HCT116 (cell line): ENCODE measurements around the gene NOS1. TPM values are rescaled to one million over a fixed set of nuclear protein-coding genes. Genes with fewer than 3 reads are reported as not detected.

Source experiments
- ATAC-seq: fragments of 200-7000 bp; cut with Tn5 transposase; 2 replicates; pipeline ENCODE4 v1.9.1; 2020; ENCODE audit warnings: mild to moderate bottlenecking, moderate library complexity
- BruUV-seq: library from RNA; stranded (reverse); fragments of 400-500 nt; replicated peaks from 2 replicates; lab custom pipeline; 2021; lab: Mats Ljungman, UMichigan
- CTCF ChIA-PET: fragments of 300-600 bp; sonication (Branson Sonifier 250); formaldehyde crosslinking; loops from one replicate; lab custom pipeline; 2021; ENCODE audit warnings: antibody characterized with exemption; lab: Charles Lee
- POLR2A ChIA-PET: fragments of 300-600, 350-600 bp; sonication (Branson Sonifier 250); formaldehyde crosslinking; loops from one replicate; lab custom pipeline; 2021; ENCODE audit warnings: antibody characterized with exemption; lab: Charles Lee
- RAD21 ChIA-PET, 2 experiments: fragments of 300-600 bp; sonication (Branson Sonifier 250); formaldehyde crosslinking; loops; one replicate each; lab custom pipeline; 2023; ENCODE audit warnings: low total read pairs in 2 of 2; ENCODE audit not compliant: uncharacterized antibody in 2 of 2, unreplicated experiment in 2 of 2, low non-redundant PET in 1 of 2; lab: Charles Lee
- DNase-seq: peaks from one replicate; pipeline ENCODE4 v3.0.0-alpha.2; 2010; ENCODE audit warnings: low read depth, low spot score
- H2AFZ ChIP-seq: fragments of 200-600 bp; shearing (Covaris generic), sonication (generic); 2 replicates; pipeline ENCODE4 v1.6.1; 2017; ENCODE audit warnings: low read depth, mixed run types, mixed read lengths, antibody characterized with exemption, low read length; ENCODE audit not compliant: poor library complexity, severe bottlenecking
- H3K27ac ChIP-seq: 2 replicates; pipeline ENCODE4 v1.5.1; 2012; ENCODE audit warnings: low read depth, low read length
- H3K27me3 ChIP-seq: fragments of 200-600 bp; sonication (generic); 2 replicates; pipeline ENCODE4 v1.6.1; 2016; ENCODE audit warnings: mixed run types, low read length, mixed read lengths; ENCODE audit not compliant: insufficient read depth
- H3K36me3 ChIP-seq, 2 experiments: fragments of 200-500 bp in 1 of 2; fragments of 200-600 bp in 1 of 2; sonication (Bioruptor generic) in 1 of 2; sonication (generic) in 1 of 2; 2 replicates each; pipeline versions ENCODE4 v1.5.1 to v1.6.1; 2014 to 2016; ENCODE audit warnings: low read length in 2 of 2, inconsistent platforms in 1 of 2, mixed read lengths in 1 of 2, mixed run types in 1 of 2; ENCODE audit not compliant: insufficient read depth in 2 of 2, control insufficient read depth in 1 of 2
- H3K4me1 ChIP-seq, 2 experiments: fragments of 200-600 bp in 1 of 2; sonication (generic) in 1 of 2; 2 replicates each; pipeline versions ENCODE4 v1.5.1 to v1.6.1; 2012 to 2017; ENCODE audit warnings: low read length in 2 of 2, inconsistent platforms in 1 of 2, mild to moderate bottlenecking in 1 of 2, mixed read lengths in 1 of 2, mixed run types in 1 of 2, moderate library complexity in 1 of 2; ENCODE audit not compliant: insufficient read depth in 2 of 2, control insufficient read depth in 1 of 2
- H3K4me2 ChIP-seq: fragments of 200-600 bp; sonication (generic); 2 replicates; pipeline ENCODE4 v1.6.1; 2017; ENCODE audit warnings: mixed run types, low read length, mixed read lengths
- H3K4me3 ChIP-seq, 2 experiments: fragments of 200-600 bp in 1 of 2; sonication (generic) in 1 of 2; replicated peaks in 1 of 2; 2 replicates each; pipeline ENCODE4 v1.5.1; 2011 to 2016; ENCODE audit warnings: low read length in 2 of 2, control low read depth in 1 of 2, low read depth in 1 of 2, mild to moderate bottlenecking in 1 of 2, mixed read lengths in 1 of 2, mixed run types in 1 of 2
- H3K79me2 ChIP-seq: fragments of 200-600 bp; sonication (generic); 2 replicates; pipeline ENCODE4 v1.6.1; 2017; ENCODE audit warnings: mild to moderate bottlenecking, mixed run types, low read length, moderate library complexity, mixed read lengths; ENCODE audit not compliant: insufficient read depth
- H3K9ac ChIP-seq: fragments of 200-600 bp; sonication (generic); 2 replicates; pipeline ENCODE4 v1.6.1; 2016; ENCODE audit warnings: low read length, mixed read lengths
- H3K9me2 ChIP-seq: fragments of 200-600 bp; sonication (generic), shearing (Covaris generic); 2 replicates; pipeline ENCODE4 v1.6.1; 2017; ENCODE audit warnings: mixed run types, mild to moderate bottlenecking, moderate library complexity; ENCODE audit not compliant: insufficient read depth
- H3K9me3 ChIP-seq, 2 experiments: fragments of 200-500 bp in 1 of 2; fragments of 200-600 bp in 1 of 2; sonication (Bioruptor generic) in 1 of 2; sonication (generic) in 1 of 2; 2 replicates each; pipeline ENCODE4 v1.6.1; 2014 to 2017; ENCODE audit warnings: low read length in 2 of 2, mixed read lengths in 2 of 2, inconsistent platforms in 1 of 2, low read depth in 1 of 2, mild to moderate bottlenecking in 1 of 2, mixed run types in 1 of 2, moderate library complexity in 1 of 2; ENCODE audit not compliant: control insufficient read depth in 1 of 2, insufficient read depth in 1 of 2
- H4K20me1 ChIP-seq: fragments of 200-600 bp; sonication (generic), shearing (Covaris generic); 2 replicates; pipeline ENCODE4 v1.6.1; 2017; ENCODE audit warnings: mixed run types, mild to moderate bottlenecking, moderate library complexity; ENCODE audit not compliant: insufficient read depth
- ATF3 ChIP-seq: IDR thresholded peaks from 2 replicates; pipeline ENCODE4 v1.6.1; 2012
- CTCF ChIP-seq, 3 experiments: fragments of 200-600 bp in 1 of 3; sonication (generic) in 1 of 3; IDR thresholded peaks in 2 of 3; conservative IDR thresholded peaks in 1 of 3; 2 replicates each; pipeline ENCODE4 v1.5.1; 2012 to 2017; ENCODE audit warnings: low read depth in 2 of 3, low read length in 2 of 3, antibody characterized with exemption in 1 of 3, borderline replicate concordance in 1 of 3, control low read depth in 1 of 3, mild to moderate bottlenecking in 1 of 3, mixed read lengths in 1 of 3, mixed run types in 1 of 3, moderate library complexity in 1 of 3; ENCODE audit not compliant: insufficient read depth in 1 of 3
- EGR1 ChIP-seq: IDR thresholded peaks from 2 replicates; pipeline ENCODE4 v1.6.1; 2012; ENCODE audit warnings: low read depth
- EZH2phosphoT487 ChIP-seq: fragments of 200-600 bp; IDR thresholded peaks from 2 replicates; pipeline ENCODE4 v1.6.1; 2018; ENCODE audit warnings: antibody characterized with exemption, borderline replicate concordance
- FOSL1 ChIP-seq: IDR thresholded peaks from 2 replicates; pipeline ENCODE4 v1.6.1; 2012; ENCODE audit warnings: low read depth
- JUND ChIP-seq: IDR thresholded peaks from 2 replicates; pipeline ENCODE4 v1.6.1; 2012
- POLR2A ChIP-seq: IDR thresholded peaks from 2 replicates; pipeline ENCODE4 v1.7.0; 2011; ENCODE audit warnings: borderline replicate concordance; ENCODE audit not compliant: insufficient read depth, insufficient read length; ENCODE audit errors: extremely low read depth
- POLR2AphosphoS5 ChIP-seq: IDR thresholded peaks from 2 replicates; pipeline ENCODE4 v1.6.1; 2011; ENCODE audit warnings: mild to moderate bottlenecking, low read depth, low read length, moderate library complexity
- RAD21 ChIP-seq: IDR thresholded peaks from 2 replicates; pipeline ENCODE4 v1.6.1; 2012; ENCODE audit warnings: low read depth, mild to moderate bottlenecking
- SP1 ChIP-seq: IDR thresholded peaks from 2 replicates; pipeline ENCODE4 v1.6.1; 2012; ENCODE audit warnings: low read depth
- SRF ChIP-seq: IDR thresholded peaks from 2 replicates; pipeline ENCODE4 v1.6.1; 2012; ENCODE audit warnings: low read depth
- ZBTB33 ChIP-seq: IDR thresholded peaks from 2 replicates; pipeline ENCODE4 v1.6.1; 2011; ENCODE audit warnings: mild to moderate bottlenecking, low read length, moderate library complexity; ENCODE audit not compliant: insufficient replicate concordance; ENCODE audit errors: extremely low read depth
- ZNF274 ChIP-seq: fragments of 200-500 bp; sonication (Bioruptor generic); IDR thresholded peaks from 2 replicates; pipeline ENCODE4 v1.6.1; 2014; ENCODE audit warnings: mild to moderate bottlenecking, low read depth, low read length, inconsistent platforms
- intact Hi-C: fragments of 100-400 bp; cut with micrococcal nuclease; formaldehyde crosslinking; loops from 2 replicates; pipeline ENCODE4 v1.10.0; 2022
- total RNA-seq: library from RNA; stranded (reverse); gene quantifications from one replicate; pipeline ENCODE4 v1.2.1, GENCODE V29; 2021; ENCODE audit not compliant: unreplicated experiment

Gene NOS1
- total RNA-seq, 1 experiment from 2014 or later, result 0.22 TPM

- Histone ChIP-seq H3K9me3 (peaks cover 0 to 5% of the 10 kb centered on the region in 2 experiments; a peak in 2 of 4 replicates), H3K4me3 (no peak overlapping the region), H3K36me3 (no peaks in the 10 kb centered on the region), H4K20me1 (no peaks in the 10 kb centered on the region), H3K79me2 (no peaks in the 10 kb centered on the region), H3K4me2 (no peak overlapping the region), H3K9ac (no peak overlapping the region), H3K4me1 (peaks cover 8 to 10% of the 10 kb centered on the region in 2 experiments; a peak in 3 of 4 replicates), H3K27ac (no peak overlapping the region), H3K9me2 (no peaks in the 10 kb centered on the region), H2AFZ (no peak overlapping the region), H3K27me3 (peaks cover 3% of the 10 kb centered on the region; the same call in 1 of the 2 replicates)
- BruUV-seq, result no TSS peak
- POLR2A ChIA-PET, result no interaction called here
- intact Hi-C loops, result no loop called here
- CTCF ChIA-PET, result no interaction called here
- DNase-seq (no peak), ATAC-seq (no peak)
- TF ChIP-seq ZBTB33 (no peak), EZH2phosphoT487 (no peak), RAD21 (no peak)
- RAD21 ChIA-PET, result no interaction called here
Measured at GRCh38 chr12:117404940-117405339, 43.5 kb upstream of the NOS1 start.

GRCh38 chr12:117404203-117404853 lies 42.9 kb upstream of the NOS1 start:
- Histone ChIP-seq H3K9me3 (peaks cover 0 to 5% of the 10 kb centered on the region in 2 experiments; a peak in 2 of 4 replicates), H3K4me3 (no peak overlapping the region), H3K27ac (no peak overlapping the region), H3K79me2 (no peaks in the 10 kb centered on the region), H3K4me1 (peaks cover 8 to 10% of the 10 kb centered on the region in 2 experiments; a peak in 3 of 4 replicates), H3K4me2 (no peak overlapping the region), H3K27me3 (peaks cover 3% of the 10 kb centered on the region; the same call in 1 of the 2 replicates), H2AFZ (no peak overlapping the region), H3K36me3 (no peaks in the 10 kb centered on the region), H3K9ac (no peak overlapping the region), H4K20me1 (no peaks in the 10 kb centered on the region), H3K9me2 (no peaks in the 10 kb centered on the region)
- ATAC-seq (no peak), DNase-seq (no peak)
- ChIA-PET POLR2A (no interaction called here), CTCF (no interaction called here), RAD21 (no interaction called here)
- intact Hi-C loops, result no loop called here
- BruUV-seq, result no TSS peak
- no peak for TF ChIP-seq ZBTB33
- no peak for TF ChIP-seq SRF
- no peak for TF ChIP-seq EZH2phosphoT487
- no peak for TF ChIP-seq ZNF274
- no peak for TF ChIP-seq RAD21
- TF ChIP-seq SP1, result no peak
- no peak for TF ChIP-seq EGR1
- no peak for TF ChIP-seq POLR2AphosphoS5
- no peak for TF ChIP-seq CTCF (IDR thresholded peaks at IDR 0.05 in 2 of 3, conservative IDR thresholded peaks at IDR 0.05 in 1 of 3; ENCODE audit: borderline replicate concordance in 1 of 3, insufficient read depth in 1 of 3, low read depth in 2 of 3, low read length in 2 of 3)
- TF ChIP-seq ATF3, result no peak
- no peak for TF ChIP-seq JUND
- TF ChIP-seq POLR2A, result no peak
- TF ChIP-seq FOSL1, result no peak
